Stimulated activated naive CD4-positive, alpha-beta T cell (primary cell): ENCODE results near the gene BCR.

Experiments
- DNase-seq, 6 experiments: peaks; one replicate each; lab custom pipeline; 2025; lab: John Stamatoyannopoulos, UW

BCR gene

GRCh38 chr22:23245045-23245798, 64.9 kb downstream of the BCR start:
- no peak for DNase-seq

GRCh38 chr22:23245799-23246136, 65.5 kb downstream of the BCR start:
- no peak for DNase-seq

GRCh38 chr22:23246982-23247766, 66.9 kb downstream of the BCR start:
- no peak for DNase-seq

GRCh38 chr22:23248583-23248982, 68.3 kb downstream of the BCR start:
- DNase-seq: no peak

- DNase-seq: no peak
Measured at GRCh38 chr22:23250056-23250784, 69.9 kb downstream of the BCR start.

- no peak for DNase-seq
Measured at GRCh38 chr22:23250785-23251363, 70.6 kb downstream of the BCR start.

- DNase-seq: no peak
Measured at GRCh38 chr22:23251445-23252093, 71.3 kb downstream of the BCR start.

GRCh38 chr22:23253475-23254055, 73.3 kb downstream of the BCR start:
- no peak for DNase-seq

- DNase-seq: no peak
Measured at GRCh38 chr22:23255506-23256170, 75.3 kb downstream of the BCR start.

GRCh38 chr22:23256171-23256932, 76.0 kb downstream of the BCR start:
- no peak for DNase-seq

GRCh38 chr22:23256986-23257888, 76.9 kb downstream of the BCR start:
- DNase-seq: no peak

- no peak for DNase-seq
Measured at GRCh38 chr22:23257889-23258825, 77.8 kb downstream of the BCR start.

GRCh38 chr22:23258826-23259170, 78.5 kb downstream of the BCR start:
- no peak for DNase-seq

GRCh38 chr22:23259916-23260644, 79.8 kb downstream of the BCR start:
- DNase-seq: no peak

GRCh38 chr22:23260645-23261581, 80.6 kb downstream of the BCR start:
- no peak for DNase-seq

GRCh38 chr22:23261900-23262450, 81.7 kb downstream of the BCR start:
- DNase-seq: no peak
